ENCODE data around the gene YIF1A. TPM values are rescaled to one million over a fixed set of nuclear protein-coding genes. Genes with fewer than 3 reads are reported as not detected.

The YIF1A gene
- total RNA-seq, 4 donors from 2014 or later, result 55.3 to 76.2 (median 74.1) TPM

DNA sequence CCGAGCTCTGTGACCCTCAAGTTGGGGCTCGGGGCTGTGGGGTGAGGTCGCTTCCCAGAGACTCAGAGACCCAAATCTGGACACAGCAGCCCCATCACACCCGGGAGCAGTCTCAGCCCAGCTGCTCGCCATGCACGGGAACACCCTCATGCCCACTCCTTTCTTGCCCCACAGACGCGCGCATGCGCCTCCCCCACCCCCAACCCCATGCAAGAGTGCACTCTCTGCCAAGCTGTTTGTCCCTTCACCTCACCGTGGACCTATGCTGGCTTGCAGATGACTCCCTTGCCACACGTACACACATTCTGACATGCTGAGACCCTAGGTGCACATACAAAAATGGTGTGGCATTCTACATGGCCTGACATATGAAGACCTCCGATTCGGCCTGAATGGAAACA, 28.4 kb upstream of the YIF1A start:
- DNase-seq (ENCODE audit: low spot score in 2 of 2), result no peak
- no peak for TF ChIP-seq POLR2A (IDR thresholded peaks at IDR 0.05)
- TF ChIP-seq, protein P1, sequence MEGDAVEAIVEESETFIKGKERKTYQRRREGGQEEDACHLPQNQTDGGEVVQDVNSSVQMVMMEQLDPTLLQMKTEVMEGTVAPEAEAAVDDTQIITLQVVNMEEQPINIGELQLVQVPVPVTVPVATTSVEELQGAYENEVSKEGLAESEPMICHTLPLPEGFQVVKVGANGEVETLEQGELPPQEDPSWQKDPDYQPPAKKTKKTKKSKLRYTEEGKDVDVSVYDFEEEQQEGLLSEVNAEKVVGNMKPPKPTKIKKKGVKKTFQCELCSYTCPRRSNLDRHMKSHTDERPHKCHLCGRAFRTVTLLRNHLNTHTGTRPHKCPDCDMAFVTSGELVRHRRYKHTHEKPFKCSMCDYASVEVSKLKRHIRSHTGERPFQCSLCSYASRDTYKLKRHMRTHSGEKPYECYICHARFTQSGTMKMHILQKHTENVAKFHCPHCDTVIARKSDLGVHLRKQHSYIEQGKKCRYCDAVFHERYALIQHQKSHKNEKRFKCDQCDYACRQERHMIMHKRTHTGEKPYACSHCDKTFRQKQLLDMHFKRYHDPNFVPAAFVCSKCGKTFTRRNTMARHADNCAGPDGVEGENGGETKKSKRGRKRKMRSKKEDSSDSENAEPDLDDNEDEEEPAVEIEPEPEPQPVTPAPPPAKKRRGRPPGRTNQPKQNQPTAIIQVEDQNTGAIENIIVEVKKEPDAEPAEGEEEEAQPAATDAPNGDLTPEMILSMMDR (IDR thresholded peaks at IDR 0.05), result no peak
- intact Hi-C loops (cut with DNase I; ENCODE audit: low total_unique reads), result no loop called here
- 7 to 18% methylated on average over 14 of the region's 14 CpGs for WGBS, 2 donors
- H3K4me3 ChIP-seq (ENCODE audit: low read depth, poor library complexity, severe bottlenecking), result no peak overlapping the region

DNA sequence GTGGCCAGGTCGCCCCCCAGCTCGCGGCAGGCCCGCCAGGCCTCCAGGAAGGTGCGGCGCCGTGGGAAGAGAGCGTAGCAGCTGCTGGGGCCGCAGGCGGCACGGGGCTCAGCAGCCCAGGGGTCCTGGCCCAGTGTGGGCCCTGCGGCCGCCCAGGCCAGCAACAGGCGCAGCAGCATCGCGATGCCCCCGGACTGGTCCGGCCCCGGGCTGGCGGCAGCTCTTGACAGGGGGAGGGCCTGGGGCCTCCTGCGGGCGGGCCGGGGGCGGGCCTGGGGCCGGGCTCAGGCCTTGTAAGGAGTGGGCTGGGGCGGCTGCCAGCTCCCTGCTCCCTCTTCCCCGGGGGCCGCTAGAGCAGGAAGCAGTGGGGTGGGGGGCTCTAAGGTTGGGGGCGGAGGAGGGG, 27.9 kb upstream of the YIF1A start, which contains the start of gene CD248:
Gene CD248 (minus strand): TSS at position 196 of the 403 bp plus-strand sequence. CDS start 17 bp downstream, at position 179.
- peak within 1 kb of the TSS; percentile 10 for H3K4me3 ChIP-seq (ENCODE audit: low read depth, poor library complexity, severe bottlenecking)
- WGBS, 2 donors, result 5 to 20% methylated on average over 12 to 16 of the region's 29 CpGs
- intact Hi-C loops (cut with DNase I; ENCODE audit: low total_unique reads), result no loop called here

DNA sequence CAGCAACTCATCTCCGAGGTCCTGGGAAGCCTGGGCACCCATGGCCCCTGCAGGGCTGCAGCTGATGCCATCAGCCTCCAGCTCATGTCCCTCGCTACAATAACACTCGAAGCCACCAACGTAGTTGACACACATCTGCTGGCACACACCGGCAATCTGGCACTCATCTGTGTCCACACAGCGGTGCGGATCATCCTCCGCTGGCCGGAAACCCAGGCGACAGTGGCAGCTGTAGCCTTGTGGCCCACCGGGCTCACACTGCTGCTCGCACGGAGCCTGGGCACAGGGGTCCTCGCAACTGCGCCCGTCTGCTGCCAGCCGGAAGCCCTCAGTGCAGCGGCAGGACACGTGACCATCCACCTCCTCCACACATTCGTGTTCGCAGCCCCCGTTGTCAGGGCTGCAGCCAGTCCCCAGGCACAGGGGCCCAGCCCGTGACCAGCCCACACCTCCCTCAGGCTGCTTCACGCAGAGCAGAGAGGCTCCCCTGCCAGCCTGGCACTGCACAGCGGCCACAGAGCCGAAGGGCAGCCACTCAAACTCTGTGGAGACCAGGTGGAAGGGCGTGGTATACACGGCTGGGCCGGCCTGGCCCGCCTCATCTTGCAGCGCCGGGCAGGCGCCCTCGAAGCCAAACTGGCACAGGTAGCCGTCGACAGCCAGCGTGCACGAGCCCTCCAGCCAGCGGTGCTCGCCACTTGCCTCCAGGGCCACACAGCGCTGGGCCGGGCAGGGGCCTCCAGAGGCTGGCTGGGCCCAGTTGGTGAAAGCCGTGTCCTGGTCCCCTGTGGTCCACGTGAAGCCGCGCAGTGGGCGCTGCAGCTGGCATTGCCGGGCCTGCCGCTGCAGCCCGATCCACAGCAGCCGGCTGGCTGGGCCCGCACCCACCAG, 27.2 kb upstream of the YIF1A start:
- no peak for DNase-seq (ENCODE audit: low spot score in 2 of 2)
- peak overlapping the region; percentile 10 for H3K4me3 ChIP-seq (ENCODE audit: low read depth, poor library complexity, severe bottlenecking)
- WGBS, 2 donors, result 52 to 56% methylated on average over 7 to 29 of the region's 52 CpGs
- intact Hi-C loops (cut with DNase I; ENCODE audit: low total_unique reads), result no loop called here
- TF ChIP-seq, protein P1 (IDR thresholded peaks at IDR 0.05), result no peak
- TF ChIP-seq POLR2A (IDR thresholded peaks at IDR 0.05), result no peak

More for the DNA sequence above, 27.9 kb upstream of the YIF1A start, which contains the start of gene CD248:
- TF ChIP-seq, protein P1 (IDR thresholded peaks at IDR 0.05), result no peak
- TF ChIP-seq POLR2A (IDR thresholded peaks at IDR 0.05), result no peak
- DNase-seq (ENCODE audit: low spot score in 2 of 2), result peak in 1 of 2 donors; percentile 91

DNA sequence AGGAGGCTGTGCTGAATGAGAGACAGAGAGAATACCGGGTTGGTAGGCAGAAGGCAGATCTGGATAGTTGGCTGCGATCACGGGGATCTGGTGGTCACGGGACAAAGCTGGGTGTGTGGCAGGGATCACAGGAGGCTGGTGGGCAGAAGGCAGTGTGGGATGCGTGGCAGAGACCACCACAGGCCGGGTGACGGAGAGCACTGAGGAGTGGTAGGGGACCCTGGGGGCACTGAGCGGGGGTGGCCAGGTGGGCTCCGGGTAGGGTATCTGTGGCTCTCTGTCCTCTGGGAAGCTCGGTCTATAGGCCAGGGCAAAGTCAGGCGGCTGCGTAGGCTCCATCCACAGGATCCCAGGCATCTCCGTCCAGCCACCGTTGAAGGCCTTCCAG, 26.5 kb upstream of the YIF1A start:
- WGBS, 2 donors, result 71 to 75% methylated on average over 14 of the region's 14 CpGs
- TF ChIP-seq, protein P1 (IDR thresholded peaks at IDR 0.05), result no peak
- TF ChIP-seq POLR2A (IDR thresholded peaks at IDR 0.05), result no peak
- H3K4me3 ChIP-seq (ENCODE audit: low read depth, poor library complexity, severe bottlenecking), result peak overlapping the region; percentile 10
- intact Hi-C loops (cut with DNase I; ENCODE audit: low total_unique reads), result no loop called here
- DNase-seq (ENCODE audit: low spot score in 2 of 2), result peak in 1 of 2 donors; percentile 90

DNA sequence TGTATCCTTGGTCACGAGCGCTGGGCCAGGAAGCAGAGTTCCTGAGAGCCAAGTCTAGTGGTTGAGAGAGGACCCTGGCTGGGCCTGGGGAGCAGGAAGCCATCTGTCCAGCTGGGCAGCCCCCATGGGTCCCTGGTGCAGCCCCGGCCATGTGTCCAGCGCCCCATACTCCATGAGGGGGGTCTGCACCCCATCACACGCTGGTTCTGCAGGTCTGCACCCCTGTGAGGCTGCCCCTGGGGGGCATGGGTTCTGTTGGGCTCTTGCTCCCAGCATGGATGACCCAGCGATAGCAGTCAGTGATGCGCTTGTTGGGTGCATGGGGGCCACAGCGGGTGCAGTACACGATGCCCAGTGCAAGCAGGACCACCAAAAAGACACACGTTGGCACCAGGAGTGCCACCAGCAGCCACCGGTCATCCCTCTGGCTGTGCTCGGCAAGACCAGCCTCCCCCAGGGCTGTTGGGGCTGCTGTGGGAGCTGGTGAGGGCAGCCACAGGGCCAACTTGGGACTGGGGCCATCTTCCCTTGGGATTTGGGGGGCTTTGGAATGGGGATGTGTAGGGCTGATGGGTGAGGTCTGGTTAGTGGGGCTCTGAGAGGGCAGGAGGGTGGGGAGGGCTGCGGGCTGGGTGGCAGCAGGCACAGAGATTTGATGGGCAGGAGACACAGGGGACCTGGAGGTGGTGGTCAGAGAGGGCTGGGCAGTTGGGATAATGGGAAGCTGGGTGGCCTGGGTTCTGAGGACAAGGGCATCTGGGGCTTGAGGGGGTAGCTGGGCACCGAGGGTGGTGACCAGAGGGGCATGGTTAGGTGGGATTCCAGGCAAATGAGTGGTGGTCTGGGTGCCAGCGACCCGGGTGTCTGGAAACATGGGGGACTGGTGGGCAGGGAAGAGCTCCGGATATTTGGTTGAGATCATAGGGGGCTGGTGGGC, 25.9 kb upstream of the YIF1A start:
- intact Hi-C loops (cut with DNase I; ENCODE audit: low total_unique reads), result no loop called here
- TF ChIP-seq POLR2A (IDR thresholded peaks at IDR 0.05), result no peak
- TF ChIP-seq, protein P1 (IDR thresholded peaks at IDR 0.05), result no peak
- H3K4me3 ChIP-seq (ENCODE audit: low read depth, poor library complexity, severe bottlenecking), result no peak overlapping the region
- peak in 1 of 2 donors; percentile 84 for DNase-seq (ENCODE audit: low spot score in 2 of 2)
- 61 to 71% methylated on average over 5 to 15 of the region's 17 CpGs for WGBS, 2 donors

All from lower leg skin (tissue), 4 donors.